B cell (primary cell): ENCODE results near the gene ARHGDIG. TPM values are rescaled to one million over a fixed set of nuclear protein-coding genes. Genes with fewer than 3 reads are reported as not detected.

ENCODE experiments used
- ATAC-seq: fragments of 200-7000 bp; cut with Tn5 transposase; one replicate; pipeline ENCODE4 v1.10.0; 2021; ENCODE audit warnings: low read depth, mild to moderate bottlenecking, moderate number of reproducible peaks, moderate library complexity
- CTCF ChIA-PET: fragments of 350-600 bp; sonication (Branson Sonifier 250); formaldehyde crosslinking; loops from one replicate; lab custom pipeline; 2021; ENCODE audit warnings: antibody characterized with exemption, inconsistent platforms; lab: Charles Lee
- POLR2A ChIA-PET: fragments of 350-600 bp; sonication (Branson Sonifier 250); formaldehyde crosslinking; loops from one replicate; lab custom pipeline; 2021; ENCODE audit warnings: antibody characterized with exemption; lab: Charles Lee
- DNase-seq: peaks from one replicate; pipeline ENCODE4 v3.0.0; 2013
- H2AFZ ChIP-seq: 2 replicates; pipeline ENCODE4 v1.6.1; 2012; ENCODE audit warnings: mild to moderate bottlenecking, low read depth, low read length; ENCODE audit not compliant: insufficient read depth, poor library complexity, severe bottlenecking
- H3K27ac ChIP-seq, 2 donors: 1 replicate in 1 of 2; 2 replicates in 1 of 2; pipeline ENCODE4 v1.5.1; 2012 to 2013; ENCODE audit warnings: low read length in 2 of 2, mild to moderate bottlenecking in 2 of 2, moderate library complexity in 1 of 2
- H3K27me3 ChIP-seq, 4 experiments: fragments of 200-600 bp in 1 of 4; sonication (generic) in 1 of 4; replicated peaks in 1 of 4; 1 replicate in 2 of 4; 2 replicates in 2 of 4; pipeline versions ENCODE4 v1.6.1 to v1.7.0; 2013 to 2016; ENCODE audit warnings: low read length in 3 of 4, mild to moderate bottlenecking in 2 of 4, mixed read lengths in 1 of 4, moderate library complexity in 1 of 4; ENCODE audit not compliant: insufficient read depth in 4 of 4, control insufficient read depth in 3 of 4; ENCODE audit errors: control extremely low read depth in 1 of 4
- H3K36me3 ChIP-seq, 2 experiments: replicated peaks in 1 of 2; 1 replicate in 1 of 2; 2 replicates in 1 of 2; pipeline versions ENCODE4 v1.6.1 to v1.7.1; 2013; ENCODE audit warnings: low read length in 1 of 2; ENCODE audit not compliant: insufficient read depth in 2 of 2, control insufficient read depth in 1 of 2; ENCODE audit errors: control extremely low read depth in 1 of 2, extremely low read depth in 1 of 2
- H3K4me1 ChIP-seq, 2 donors: fragments of 200-600 bp in 1 of 2; sonication (generic) in 1 of 2; 1 replicate in 1 of 2; 2 replicates in 1 of 2; pipeline versions ENCODE4 v1.5.1 to v1.6.1; 2013 to 2017; ENCODE audit warnings: low read length in 2 of 2; ENCODE audit not compliant: control insufficient read depth in 2 of 2, insufficient read depth in 2 of 2
- H3K4me2 ChIP-seq: replicated peaks from 2 replicates; pipeline ENCODE3; 2012; ENCODE audit warnings: mild to moderate bottlenecking, low read depth, low read length; ENCODE audit not compliant: poor library complexity, severe bottlenecking
- H3K4me3 ChIP-seq, 5 experiments: fragments of 200-600 bp in 1 of 5; sonication (generic) in 1 of 5; 1 replicate in 3 of 5; 2 replicates in 2 of 5; pipeline versions ENCODE4 v1.5.1 to v1.7.0; 2011 to 2016; ENCODE audit warnings: low read length in 4 of 5, mild to moderate bottlenecking in 4 of 5, low read depth in 2 of 5, control low read depth in 1 of 5, moderate library complexity in 1 of 5; ENCODE audit not compliant: insufficient read depth in 1 of 5; ENCODE audit errors: control extremely low read depth in 1 of 5, extremely low read depth in 1 of 5
- H3K79me2 ChIP-seq: fragments of 200-600 bp; sonication (generic); one replicate; pipeline ENCODE4 v1.6.0; 2016; ENCODE audit warnings: low read length; ENCODE audit not compliant: control insufficient read depth, insufficient read depth
- H3K9ac ChIP-seq: fragments of 200-600 bp; sonication (generic); 2 replicates; pipeline ENCODE4 v1.6.1; 2017; ENCODE audit warnings: mild to moderate bottlenecking, low read length, moderate library complexity
- H3K9me3 ChIP-seq, 3 donors: one replicate each; pipeline versions ENCODE4 v1.6.1 to v1.7.1; 2013; ENCODE audit warnings: low read length in 2 of 3; ENCODE audit not compliant: control insufficient read depth in 2 of 3, insufficient read depth in 1 of 3; ENCODE audit errors: control extremely low read depth in 1 of 3
- H4K20me1 ChIP-seq: 2 replicates; pipeline ENCODE4 v1.6.0; 2012; ENCODE audit warnings: mild to moderate bottlenecking, low read length; ENCODE audit not compliant: insufficient read depth, control insufficient read depth, poor library complexity, severe bottlenecking
- H3K27ac Mint-ChIP-seq: one replicate; pipeline ENCODE4 v1.8.0; 2021; ENCODE audit warnings: mixed read lengths
- H3K27me3 Mint-ChIP-seq: one replicate; pipeline ENCODE4 v1.8.0; 2021; ENCODE audit warnings: mixed read lengths
- H3K4me1 Mint-ChIP-seq: one replicate; pipeline ENCODE4 v1.8.0; 2021; ENCODE audit warnings: mixed read lengths
- H3K4me3 Mint-ChIP-seq: one replicate; pipeline ENCODE4 v1.8.0; 2021; ENCODE audit warnings: mixed read lengths
- H3K9me3 Mint-ChIP-seq: one replicate; pipeline ENCODE4 v1.8.0; 2022; ENCODE audit warnings: mixed read lengths; ENCODE audit not compliant: insufficient read depth
- EZH2 ChIP-seq: IDR thresholded peaks from 2 replicates; pipeline ENCODE4 v1.6.1; 2012; ENCODE audit warnings: borderline replicate concordance, low read depth, mild to moderate bottlenecking, moderate library complexity, low read length; ENCODE audit not compliant: insufficient read depth, poor library complexity, severe bottlenecking
- WGBS: methylation state at CpG from one replicate; pipeline ENCODE4 v1.1.5; 2013; ENCODE audit warnings: missing lambda C conversion rate; ENCODE audit not compliant: insufficient coverage; 5-methylcytosine and 5-hydroxymethylcytosine counted together
- intact Hi-C: fragments of 100-400 bp; cut with micrococcal nuclease; formaldehyde crosslinking; loops from one replicate; pipeline ENCODE4 v1.10.0; 2022
- polyA plus RNA-seq: library from polyadenylated mRNA; depleted of rRNA; stranded (reverse); fragments of >200 nt; gene quantifications from 2 replicates; pipeline ENCODE4 v1.2.3, GENCODE V29; 2012
- total RNA-seq, 2 donors: library from RNA; stranded (reverse); fragments of 120-200 nt in 1 of 2; gene quantifications; 1 replicate in 1 of 2; 2 replicates in 1 of 2; pipeline versions ENCODE4 v1.2.3 to v1.2.4, GENCODE V29; 2013 to 2022
- TF ChIP-seq, protein P1 (sequence below): fragments of 200-600 bp; IDR thresholded peaks from one replicate; pipeline ENCODE4 v1.8.0; 2022; ENCODE audit warnings: antibody characterized with exemption, mild to moderate bottlenecking

The ARHGDIG gene
- total and polyA plus RNA-seq, 2 donors (not counting 1 experiment from before 2014, with no cell fraction given): 0.64 TPM; not detected in 1

- WGBS: 94% methylated on average over 2 of the region's 5 CpGs
- Histone ChIP-seq H3K27ac (no peak overlapping the region), H3K79me2 (peaks cover 64% of the 10 kb centered on the region), H3K27me3 (no peaks in the 10 kb centered on the region), H3K4me1 (peaks cover 15 to 16% of the 10 kb centered on the region in 2 donors), H2AFZ (no peak overlapping the region), H3K4me2 (no peak overlapping the region), H3K4me3 (no peak overlapping the region), H3K9ac (no peak overlapping the region), H4K20me1 (peaks cover 85% of the 10 kb centered on the region), H3K9me3 (no peaks in the 10 kb centered on the region), H3K36me3 (peaks cover 2 to 22% of the 10 kb centered on the region in 2 experiments)
- no peaks in the 10 kb centered on the region for H3K9me3 Mint-ChIP-seq
- ChIA-PET CTCF (no interaction called here), POLR2A (no interaction called here)
- peaks cover 30% of the 10 kb centered on the region for H3K4me1 Mint-ChIP-seq
- no peak for TF ChIP-seq EZH2
- TF ChIP-seq, protein P1, sequence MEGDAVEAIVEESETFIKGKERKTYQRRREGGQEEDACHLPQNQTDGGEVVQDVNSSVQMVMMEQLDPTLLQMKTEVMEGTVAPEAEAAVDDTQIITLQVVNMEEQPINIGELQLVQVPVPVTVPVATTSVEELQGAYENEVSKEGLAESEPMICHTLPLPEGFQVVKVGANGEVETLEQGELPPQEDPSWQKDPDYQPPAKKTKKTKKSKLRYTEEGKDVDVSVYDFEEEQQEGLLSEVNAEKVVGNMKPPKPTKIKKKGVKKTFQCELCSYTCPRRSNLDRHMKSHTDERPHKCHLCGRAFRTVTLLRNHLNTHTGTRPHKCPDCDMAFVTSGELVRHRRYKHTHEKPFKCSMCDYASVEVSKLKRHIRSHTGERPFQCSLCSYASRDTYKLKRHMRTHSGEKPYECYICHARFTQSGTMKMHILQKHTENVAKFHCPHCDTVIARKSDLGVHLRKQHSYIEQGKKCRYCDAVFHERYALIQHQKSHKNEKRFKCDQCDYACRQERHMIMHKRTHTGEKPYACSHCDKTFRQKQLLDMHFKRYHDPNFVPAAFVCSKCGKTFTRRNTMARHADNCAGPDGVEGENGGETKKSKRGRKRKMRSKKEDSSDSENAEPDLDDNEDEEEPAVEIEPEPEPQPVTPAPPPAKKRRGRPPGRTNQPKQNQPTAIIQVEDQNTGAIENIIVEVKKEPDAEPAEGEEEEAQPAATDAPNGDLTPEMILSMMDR: no peak
- DNase-seq (no peak), ATAC-seq (no peak)
- no peak overlapping the region for H3K4me3 Mint-ChIP-seq
- H3K27ac Mint-ChIP-seq: no peak overlapping the region
- intact Hi-C loops: no loop called here
- no peaks in the 10 kb centered on the region for H3K27me3 Mint-ChIP-seq
Measured at GRCh38 chr16:320206-320605, 39.8 kb downstream of the ARHGDIG start.

- POLR2A ChIA-PET: no interaction called here
Measured at GRCh38 chr16:321532-321931, 41.1 kb downstream of the ARHGDIG start.

More at GRCh38 chr16:321532-321931, 41.1 kb downstream of the ARHGDIG start:
- Histone ChIP-seq H3K9me3 (no peaks in the 10 kb centered on the region), H3K27ac (peak overlapping the region in 1 of 2 donors; percentile 46), H3K9ac (no peak overlapping the region), H3K4me1 (peaks cover 22 to 25% of the 10 kb centered on the region in 2 donors), H3K4me2 (no peak overlapping the region), H4K20me1 (peaks cover 84% of the 10 kb centered on the region), H3K4me3 (no peak overlapping the region), H3K79me2 (peaks cover 68% of the 10 kb centered on the region), H3K36me3 (peaks cover 2 to 22% of the 10 kb centered on the region in 2 experiments), H2AFZ (no peak overlapping the region), H3K27me3 (no peaks in the 10 kb centered on the region)
- H3K27ac Mint-ChIP-seq: no peak overlapping the region
- no peak overlapping the region for H3K4me3 Mint-ChIP-seq
- ATAC-seq (no peak), DNase-seq (no peak)
- CTCF ChIA-PET: interaction anchor here (1.0 to 1.2 kb wide), 3 partner anchors 30 to 256 kb away, joined by 3 read pairs; no protein-coding TSS in a partner anchor
- no peaks in the 10 kb centered on the region for H3K27me3 Mint-ChIP-seq
- intact Hi-C loops: no loop called here
- TF ChIP-seq EZH2: no peak
- TF ChIP-seq, protein P1: no peak
- H3K4me1 Mint-ChIP-seq: peaks cover 35% of the 10 kb centered on the region
- no peaks in the 10 kb centered on the region for H3K9me3 Mint-ChIP-seq
- WGBS: 94% methylated on average over 2 of the region's 9 CpGs
